Measurements from ENCODE around the gene ARHGAP28.

The ARHGAP28 gene

GRCh38 chr18:6949800-6950586 lies 220.5 kb downstream of the ARHGAP28 start:
- no peak overlapping the region for H3K4me3 ChIP-seq (ENCODE audit: low read depth, low read length)
- no peak for TF ChIP-seq CTCF (IDR thresholded peaks at IDR 0.05; ENCODE audit: low read depth, low read length)

GRCh38 chr18:6950641-6951040 lies 221.1 kb downstream of the ARHGAP28 start:
- no peak overlapping the region for H3K4me3 ChIP-seq (ENCODE audit: low read depth, low read length)
- no peak for TF ChIP-seq CTCF (IDR thresholded peaks at IDR 0.05; ENCODE audit: low read depth, low read length)

- no peak for TF ChIP-seq CTCF (IDR thresholded peaks at IDR 0.05; ENCODE audit: low read depth, low read length)
- no peak overlapping the region for H3K4me3 ChIP-seq (ENCODE audit: low read depth, low read length)
These were observed 222.0 kb downstream of the ARHGAP28 start for GRCh38 chr18:6951336-6952090.

- no peak for TF ChIP-seq CTCF (IDR thresholded peaks at IDR 0.05; ENCODE audit: low read depth, low read length)
These were observed 225.0 kb downstream of the ARHGAP28 start for GRCh38 chr18:6954501-6954900.

GRCh38 chr18:6955304-6955703 lies 225.8 kb downstream of the ARHGAP28 start:
- TF ChIP-seq CTCF (IDR thresholded peaks at IDR 0.05; ENCODE audit: low read depth, low read length), result no peak
- no peak overlapping the region for H3K4me3 ChIP-seq (ENCODE audit: low read depth, low read length)

More at GRCh38 chr18:6954501-6954900, 225.0 kb downstream of the ARHGAP28 start:
- H3K4me3 ChIP-seq (ENCODE audit: low read depth, low read length), result no peak overlapping the region

GRCh38 chr18:6956495-6956894 lies 227.0 kb downstream of the ARHGAP28 start:
- TF ChIP-seq CTCF (IDR thresholded peaks at IDR 0.05; ENCODE audit: low read depth, low read length), result no peak
- H3K4me3 ChIP-seq (ENCODE audit: low read depth, low read length), result no peak overlapping the region

GRCh38 chr18:6956999-6957398 lies 227.5 kb downstream of the ARHGAP28 start:
- no peak for TF ChIP-seq CTCF (IDR thresholded peaks at IDR 0.05; ENCODE audit: low read depth, low read length)
- no peak overlapping the region for H3K4me3 ChIP-seq (ENCODE audit: low read depth, low read length)

Measured in WI38 (cell line).